T-helper 17 cell (primary cell): Measurements from ENCODE around the gene GPR176. TPM values are rescaled to one million over a fixed set of nuclear protein-coding genes. Genes with fewer than 3 reads are reported as not detected.
A peak's percentile ranks its signal among the peaks of the same experiment; 100 is the strongest.

Experiments
- ATAC-seq: fragments of 150-1000 bp; cut with Tn5 transposase; 2 replicates; pipeline ENCODE4 v1.10.0; 2021; ENCODE audit warnings: mild to moderate bottlenecking, moderate library complexity
- DNase-seq, 3 donors: peaks; one replicate each; pipeline versions ENCODE4 v3.0.0 to v3.0.0-alpha.2; 2020 to 2021
- H3K9me3 ChIP-seq: one replicate; pipeline ENCODE4 v1.7.0; 2013; ENCODE audit warnings: low read length, mild to moderate bottlenecking; ENCODE audit not compliant: control insufficient read depth, poor library complexity, severe bottlenecking
- H3K27ac Mint-ChIP-seq: one replicate; pipeline ENCODE4 v1.8.0; 2022; ENCODE audit warnings: mild to moderate bottlenecking, moderate library complexity, mixed read lengths
- H3K27me3 Mint-ChIP-seq: one replicate; pipeline ENCODE4 v1.8.0; 2022; ENCODE audit warnings: mixed read lengths
- H3K36me3 Mint-ChIP-seq: one replicate; pipeline ENCODE4 v1.8.0; 2022; ENCODE audit warnings: low read depth, mixed read lengths
- H3K4me1 Mint-ChIP-seq: one replicate; pipeline ENCODE4 v1.8.0; 2022; ENCODE audit warnings: mild to moderate bottlenecking, mixed read lengths
- H3K4me3 Mint-ChIP-seq: one replicate; pipeline ENCODE4 v1.8.0; 2022; ENCODE audit warnings: mild to moderate bottlenecking, moderate library complexity, mixed read lengths
- total RNA-seq, 4 donors: library from RNA in 2 of 4; stranded (reverse) in 2 of 4; gene quantifications; one replicate each; pipeline ENCODE4 v1.2.3 and lab custom pipeline; 2022 to 2026

GPR176 gene
- total RNA-seq, 2 donors from 2014 or later = not detected

- DNase-seq (no peak), ATAC-seq (no peak)
- H3K4me1 Mint-ChIP-seq = peaks cover 36% of the 10 kb centered on the region
- peaks cover 3% of the 10 kb centered on the region for H3K36me3 Mint-ChIP-seq
- peak overlapping the region; percentile 39 for H3K27ac Mint-ChIP-seq
- H3K4me3 Mint-ChIP-seq = no peak overlapping the region
- no peaks in the 10 kb centered on the region for H3K27me3 Mint-ChIP-seq
- no peaks in the 10 kb centered on the region for H3K9me3 ChIP-seq
These were observed 134.2 kb downstream of the GPR176 start for GRCh38 chr15:39785841-39786240.

GRCh38 chr15:39785139-39785538 lies 134.9 kb downstream of the GPR176 start:
- Mint-ChIP-seq H3K36me3 (peaks cover 3% of the 10 kb centered on the region), H3K27ac (peak overlapping the region; percentile 93), H3K4me3 (no peak overlapping the region), H3K27me3 (no peaks in the 10 kb centered on the region), H3K4me1 (peaks cover 36% of the 10 kb centered on the region)
- H3K9me3 ChIP-seq = no peaks in the 10 kb centered on the region
- DNase-seq = no peak
- ATAC-seq = no peak

GRCh38 chr15:39784638-39785037 lies 135.4 kb downstream of the GPR176 start:
- Mint-ChIP-seq H3K27ac (peak overlapping the region; percentile 93), H3K4me1 (peaks cover 36% of the 10 kb centered on the region), H3K27me3 (no peaks in the 10 kb centered on the region), H3K36me3 (peaks cover 3% of the 10 kb centered on the region), H3K4me3 (peak overlapping the region; percentile 57)
- ATAC-seq (no peak), DNase-seq (no peak)
- H3K9me3 ChIP-seq = no peaks in the 10 kb centered on the region

GRCh38 chr15:39784125-39784524 lies 135.9 kb downstream of the GPR176 start:
- no peak for ATAC-seq
- peaks cover 36% of the 10 kb centered on the region for H3K4me1 Mint-ChIP-seq
- H3K27ac Mint-ChIP-seq = peak overlapping the region; percentile 93
- no peaks in the 10 kb centered on the region for H3K9me3 ChIP-seq
- peak overlapping the region; percentile 96 for H3K4me3 Mint-ChIP-seq
- H3K27me3 Mint-ChIP-seq = no peaks in the 10 kb centered on the region
- no peak for DNase-seq
- H3K36me3 Mint-ChIP-seq = peaks cover 3% of the 10 kb centered on the region

GRCh38 chr15:39783244-39783820 lies 136.7 kb downstream of the GPR176 start:
- peak overlapping the region; percentile 96 for H3K4me3 Mint-ChIP-seq
- ATAC-seq (no peak), DNase-seq (no peak)
- H3K4me1 Mint-ChIP-seq = peaks cover 36% of the 10 kb centered on the region
- H3K36me3 Mint-ChIP-seq = peaks cover 3% of the 10 kb centered on the region
- no peaks in the 10 kb centered on the region for H3K9me3 ChIP-seq
- H3K27ac Mint-ChIP-seq = peak overlapping the region; percentile 93
- H3K27me3 Mint-ChIP-seq = no peaks in the 10 kb centered on the region

- no peaks in the 10 kb centered on the region for H3K9me3 ChIP-seq
- Mint-ChIP-seq H3K4me3 (peak within 1 kb of the TSS; percentile 96), H3K27ac (peak within 1 kb of the TSS; percentile 93), H3K36me3 (peaks cover 3% of the 10 kb centered on the region), H3K27me3 (no peaks in the 10 kb centered on the region), H3K4me1 (peaks cover 36% of the 10 kb centered on the region)
- ATAC-seq (peak; percentile 99), DNase-seq (peak; percentile 92)
These were observed 137.5 kb downstream of the GPR176 start, which contains the start of gene FSIP1 for GRCh38 chr15:39782441-39783138. Gene FSIP1 (minus strand): TSS chr15:39782841. CDS start chr15:39776524, 6,317 bp downstream.

GRCh38 chr15:39781967-39782302 lies 138.1 kb downstream of the GPR176 start:
- Mint-ChIP-seq H3K27me3 (no peaks in the 10 kb centered on the region), H3K4me1 (peaks cover 38% of the 10 kb centered on the region), H3K4me3 (peak overlapping the region; percentile 96), H3K27ac (peak overlapping the region; percentile 93), H3K36me3 (peaks cover 6% of the 10 kb centered on the region)
- no peaks in the 10 kb centered on the region for H3K9me3 ChIP-seq
- no peak for ATAC-seq
- no peak for DNase-seq

- H3K9me3 ChIP-seq = no peaks in the 10 kb centered on the region
- no peak for ATAC-seq
- H3K36me3 Mint-ChIP-seq = peaks cover 6% of the 10 kb centered on the region
- no peaks in the 10 kb centered on the region for H3K27me3 Mint-ChIP-seq
- no peak overlapping the region for H3K4me3 Mint-ChIP-seq
- no peak for DNase-seq
- H3K4me1 Mint-ChIP-seq = peaks cover 35% of the 10 kb centered on the region
- H3K27ac Mint-ChIP-seq = peak overlapping the region; percentile 93
These were observed 138.7 kb downstream of the GPR176 start for GRCh38 chr15:39781147-39781966.

GRCh38 chr15:39778021-39778420 lies 142.0 kb downstream of the GPR176 start:
- DNase-seq (no peak), ATAC-seq (no peak)
- H3K9me3 ChIP-seq = no peaks in the 10 kb centered on the region
- Mint-ChIP-seq H3K36me3 (peaks cover 3% of the 10 kb centered on the region), H3K27ac (no peak overlapping the region), H3K27me3 (no peaks in the 10 kb centered on the region), H3K4me1 (peaks cover 23% of the 10 kb centered on the region), H3K4me3 (no peak overlapping the region)

- ATAC-seq (no peak), DNase-seq (no peak)
- H3K27ac Mint-ChIP-seq = no peak overlapping the region
- no peaks in the 10 kb centered on the region for H3K9me3 ChIP-seq
- peaks cover 21% of the 10 kb centered on the region for H3K4me1 Mint-ChIP-seq
- peaks cover 3% of the 10 kb centered on the region for H3K36me3 Mint-ChIP-seq
- no peak overlapping the region for H3K4me3 Mint-ChIP-seq
- no peaks in the 10 kb centered on the region for H3K27me3 Mint-ChIP-seq
These were observed 142.6 kb downstream of the GPR176 start for GRCh38 chr15:39777496-39777895.

GRCh38 chr15:39776068-39776467 lies 144.0 kb downstream of the GPR176 start:
- H3K4me1 Mint-ChIP-seq = peaks cover 16% of the 10 kb centered on the region
- H3K36me3 Mint-ChIP-seq = peaks cover 3% of the 10 kb centered on the region
- ATAC-seq (no peak), DNase-seq (no peak)
- H3K27ac Mint-ChIP-seq = no peak overlapping the region
- H3K9me3 ChIP-seq = no peaks in the 10 kb centered on the region
- no peaks in the 10 kb centered on the region for H3K27me3 Mint-ChIP-seq
- no peak overlapping the region for H3K4me3 Mint-ChIP-seq

- Mint-ChIP-seq H3K4me1 (peaks cover 15% of the 10 kb centered on the region), H3K4me3 (peak overlapping the region; percentile 50), H3K36me3 (peaks cover 3% of the 10 kb centered on the region), H3K27ac (no peak overlapping the region), H3K27me3 (no peaks in the 10 kb centered on the region)
- peak; percentile 95 for ATAC-seq
- H3K9me3 ChIP-seq = no peaks in the 10 kb centered on the region
- peak in 2 of 3 donors; percentile 16 to 23 for DNase-seq
These were observed 145.3 kb downstream of the GPR176 start for GRCh38 chr15:39774688-39775267.
